HEK293 (cell line): ENCODE results near the gene PDSS2.

Source experiments
- CTCF ChIA-PET: fragments of 350-600 bp; formaldehyde crosslinking; extraction: SDS; loops from one replicate; lab custom pipeline; 2021; ENCODE audit warnings: antibody characterized with exemption; lab: Yijun Ruan, JAX
- POLR2A ChIA-PET: fragments of 300-600 bp; formaldehyde crosslinking; extraction: SDS; loops from one replicate; lab custom pipeline; 2020; ENCODE audit warnings: antibody characterized with exemption, inconsistent platforms; lab: Yijun Ruan, JAX
- H3K27ac ChIP-seq: fragments of 200-500 bp; sonication (Bioruptor generic); 2 replicates; pipeline ENCODE4 v1.5.1; 2014; ENCODE audit warnings: low read depth, low read length, control low read depth, inconsistent platforms; ENCODE audit errors: extremely low read depth
- H3K36me3 ChIP-seq, 2 experiments: fragments of 200-500 bp in 1 of 2; sonication (Bioruptor generic) in 1 of 2; 1 replicate in 1 of 2; 2 replicates in 1 of 2; pipeline ENCODE4 v1.5.1; 2014 to 2017; ENCODE audit warnings: inconsistent platforms in 2 of 2, low read length in 2 of 2; ENCODE audit not compliant: control insufficient read depth in 2 of 2, insufficient read depth in 1 of 2
- H3K4me1 ChIP-seq: fragments of 200-500 bp; sonication (Bioruptor generic); 2 replicates; pipeline ENCODE4 v1.5.1; 2014; ENCODE audit warnings: mild to moderate bottlenecking, low read length, inconsistent platforms; ENCODE audit not compliant: control insufficient read depth, insufficient read depth
- H3K4me3 ChIP-seq: 2 replicates; pipeline ENCODE4 v1.5.1; 2011; ENCODE audit warnings: low read depth, mild to moderate bottlenecking, control low read depth, low read length, moderate library complexity
- H3K9me3 ChIP-seq: fragments of 200-500 bp; sonication (Bioruptor generic); 2 replicates; pipeline ENCODE4 v1.5.1; 2014; ENCODE audit warnings: low read depth, low read length, inconsistent platforms; ENCODE audit not compliant: control insufficient read depth, insufficient read depth
- BCL11B ChIP-seq: fragments of 450-650 bp; formaldehyde crosslinking; IDR thresholded peaks from 2 replicates; pipeline ENCODE4 v1.5.1; 2016; ENCODE audit warnings: low read depth, missing biosample characterization, missing genetic modification characterization
- BCL6B ChIP-seq: fragments of 450-650 bp; formaldehyde crosslinking; IDR thresholded peaks from 2 replicates; pipeline ENCODE4 v1.5.1; 2017; ENCODE audit warnings: missing biosample characterization, missing genetic modification characterization
- EGR2 ChIP-seq: fragments of 450-650 bp; formaldehyde crosslinking; IDR thresholded peaks from 2 replicates; pipeline ENCODE4 v1.5.1; 2016; ENCODE audit warnings: low read depth, missing biosample characterization, missing genetic modification characterization
- HOXC10 ChIP-seq: sonication (generic); formaldehyde crosslinking; IDR thresholded peaks from 2 replicates; pipeline ENCODE4 v1.8.1; 2023; ENCODE audit warnings: mild to moderate bottlenecking, missing genetic modification reagents
- IKZF3 ChIP-seq: fragments of 450-650 bp; IDR thresholded peaks from 2 replicates; pipeline ENCODE4 v1.5.0; 2018; ENCODE audit warnings: missing biosample characterization, mild to moderate bottlenecking, missing genetic modification characterization, moderate library complexity
- KLF8 ChIP-seq: fragments of 450-650 bp; formaldehyde crosslinking; IDR thresholded peaks from 2 replicates; pipeline ENCODE4 v1.5.1; 2016; ENCODE audit warnings: missing biosample characterization, missing genetic modification characterization
- SP2 ChIP-seq: fragments of 450-650 bp; formaldehyde crosslinking; IDR thresholded peaks from 2 replicates; pipeline ENCODE4 v1.5.1; 2016; ENCODE audit warnings: missing biosample characterization, missing genetic modification characterization
- SP7 ChIP-seq: fragments of 450-650 bp; formaldehyde crosslinking; IDR thresholded peaks from 2 replicates; pipeline ENCODE4 v1.5.1; 2016; ENCODE audit warnings: missing biosample characterization, missing genetic modification characterization
- ZBTB11 ChIP-seq: fragments of 450-650 bp; formaldehyde crosslinking; conservative IDR thresholded peaks from 2 replicates; pipeline ENCODE4 v1.5.1; 2016; ENCODE audit warnings: low read depth, missing biosample characterization, missing genetic modification characterization
- ZBTB26 ChIP-seq: fragments of 450-650 bp; formaldehyde crosslinking; optimal IDR thresholded peaks from 2 replicates; pipeline ENCODE3; 2016; ENCODE audit warnings: missing biosample characterization, mild to moderate bottlenecking, missing genetic modification characterization
- ZBTB7A ChIP-seq: fragments of 450-650 bp; formaldehyde crosslinking; IDR thresholded peaks from 2 replicates; pipeline ENCODE4 v1.5.1; 2016; ENCODE audit warnings: low read depth, missing biosample characterization, missing genetic modification characterization
- ZBTB8A ChIP-seq: fragments of 450-650 bp; formaldehyde crosslinking; IDR thresholded peaks from 2 replicates; pipeline ENCODE4 v1.5.1; 2016; ENCODE audit warnings: missing biosample characterization, missing genetic modification characterization
- ZFHX2 ChIP-seq: fragments of 450-650 bp; formaldehyde crosslinking; conservative IDR thresholded peaks from 2 replicates; pipeline ENCODE4 v1.5.1; 2016; ENCODE audit warnings: missing biosample characterization, missing genetic modification characterization
- ZNF184 ChIP-seq: fragments of 450-650 bp; IDR thresholded peaks from 2 replicates; pipeline ENCODE4 v1.5.1; 2018; ENCODE audit warnings: missing biosample characterization, mild to moderate bottlenecking, missing genetic modification characterization
- ZNF2 ChIP-seq: fragments of 450-650 bp; formaldehyde crosslinking; IDR thresholded peaks from 2 replicates; pipeline ENCODE4 v1.5.1; 2016; ENCODE audit warnings: missing biosample characterization, missing genetic modification characterization
- ZNF302 ChIP-seq: fragments of 450-650 bp; formaldehyde crosslinking; IDR thresholded peaks from 2 replicates; pipeline ENCODE4 v1.5.1; 2016; ENCODE audit warnings: missing biosample characterization, missing genetic modification characterization, low read depth
- ZNF449 ChIP-seq: fragments of 450-650 bp; formaldehyde crosslinking; IDR thresholded peaks from 2 replicates; pipeline ENCODE4 v1.5.1; 2017; ENCODE audit warnings: missing biosample characterization, mild to moderate bottlenecking, missing genetic modification characterization, moderate library complexity
- TF ChIP-seq, protein P1 (sequence below): sonication (generic); formaldehyde crosslinking; IDR thresholded peaks from 2 replicates; pipeline ENCODE4 v1.8.1; 2022; ENCODE audit warnings: mild to moderate bottlenecking, moderate library complexity, missing genetic modification reagents
- TF ChIP-seq, protein P2 (sequence below): fragments of 450-650 bp; formaldehyde crosslinking; IDR thresholded peaks from 2 replicates; pipeline ENCODE4 v1.5.1; 2017; ENCODE audit warnings: missing biosample characterization, missing genetic modification characterization

PDSS2 gene

DNA sequence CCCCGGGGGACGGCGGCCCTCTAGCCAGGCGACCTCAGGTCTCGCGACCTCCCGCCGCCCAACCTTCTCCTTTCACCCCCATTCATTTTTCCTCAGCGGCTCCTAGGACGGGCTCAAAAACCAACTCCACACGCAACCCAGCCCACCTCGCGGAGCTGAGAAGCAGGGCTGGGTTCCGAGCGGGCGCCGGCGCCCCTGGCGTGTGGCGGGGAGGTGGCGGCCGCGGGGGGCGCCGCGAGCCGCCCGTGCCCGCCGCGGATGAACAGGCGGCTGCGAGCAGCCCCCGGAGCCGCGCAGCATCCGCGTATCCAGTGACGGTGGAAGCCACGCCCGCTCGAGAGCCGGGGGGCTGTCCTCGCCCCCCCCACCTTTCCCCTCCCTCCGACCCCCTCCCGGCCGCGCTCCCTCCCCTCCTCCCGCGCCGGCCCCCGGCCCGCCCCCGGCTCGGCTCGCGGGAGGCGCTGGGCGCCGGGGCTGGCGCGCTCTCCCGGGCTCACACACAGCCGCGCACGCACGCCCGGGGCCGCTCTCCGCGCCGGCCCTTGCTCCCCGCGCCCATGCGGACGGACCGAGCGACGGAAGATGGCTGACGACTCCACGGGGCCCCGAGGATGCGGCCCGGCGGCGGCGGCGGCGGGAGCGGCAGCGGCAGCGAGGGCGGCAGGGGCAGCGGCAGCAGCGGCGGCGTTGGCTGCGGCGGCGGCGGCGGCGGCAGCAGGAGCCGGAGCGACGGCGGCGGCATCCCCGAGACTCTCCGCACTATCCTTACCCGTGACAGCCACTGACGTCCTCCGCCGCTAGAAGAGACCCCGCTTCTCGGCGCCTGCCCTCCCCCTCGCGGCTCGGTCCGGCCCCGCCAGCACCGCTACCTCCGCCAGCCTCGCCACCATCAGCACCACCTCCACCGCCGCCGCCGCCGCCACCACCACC lies 30.5 kb upstream of the PDSS2 start, which contains the start of gene SOBP (continued):
- 0 out of 2 replicates have a peak, but pooled peaks have one; percentile 25 for TF ChIP-seq BCL11B (tag by site-specific recombination)
- TF ChIP-seq, protein P1, sequence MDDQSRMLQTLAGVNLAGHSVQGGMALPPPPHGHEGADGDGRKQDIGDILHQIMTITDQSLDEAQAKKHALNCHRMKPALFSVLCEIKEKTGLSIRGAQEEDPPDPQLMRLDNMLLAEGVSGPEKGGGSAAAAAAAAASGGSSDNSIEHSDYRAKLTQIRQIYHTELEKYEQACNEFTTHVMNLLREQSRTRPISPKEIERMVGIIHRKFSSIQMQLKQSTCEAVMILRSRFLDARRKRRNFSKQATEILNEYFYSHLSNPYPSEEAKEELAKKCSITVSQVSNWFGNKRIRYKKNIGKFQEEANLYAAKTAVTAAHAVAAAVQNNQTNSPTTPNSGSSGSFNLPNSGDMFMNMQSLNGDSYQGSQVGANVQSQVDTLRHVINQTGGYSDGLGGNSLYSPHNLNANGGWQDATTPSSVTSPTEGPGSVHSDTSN (CRISPR knock-in tag): peak; percentile 22
- TF ChIP-seq, protein P2, sequence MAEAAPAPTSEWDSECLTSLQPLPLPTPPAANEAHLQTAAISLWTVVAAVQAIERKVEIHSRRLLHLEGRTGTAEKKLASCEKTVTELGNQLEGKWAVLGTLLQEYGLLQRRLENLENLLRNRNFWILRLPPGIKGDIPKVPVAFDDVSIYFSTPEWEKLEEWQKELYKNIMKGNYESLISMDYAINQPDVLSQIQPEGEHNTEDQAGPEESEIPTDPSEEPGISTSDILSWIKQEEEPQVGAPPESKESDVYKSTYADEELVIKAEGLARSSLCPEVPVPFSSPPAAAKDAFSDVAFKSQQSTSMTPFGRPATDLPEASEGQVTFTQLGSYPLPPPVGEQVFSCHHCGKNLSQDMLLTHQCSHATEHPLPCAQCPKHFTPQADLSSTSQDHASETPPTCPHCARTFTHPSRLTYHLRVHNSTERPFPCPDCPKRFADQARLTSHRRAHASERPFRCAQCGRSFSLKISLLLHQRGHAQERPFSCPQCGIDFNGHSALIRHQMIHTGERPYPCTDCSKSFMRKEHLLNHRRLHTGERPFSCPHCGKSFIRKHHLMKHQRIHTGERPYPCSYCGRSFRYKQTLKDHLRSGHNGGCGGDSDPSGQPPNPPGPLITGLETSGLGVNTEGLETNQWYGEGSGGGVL (tag by site-specific recombination): peak; percentile 68
- TF ChIP-seq KLF8 (tag by site-specific recombination): no peak

DNA sequence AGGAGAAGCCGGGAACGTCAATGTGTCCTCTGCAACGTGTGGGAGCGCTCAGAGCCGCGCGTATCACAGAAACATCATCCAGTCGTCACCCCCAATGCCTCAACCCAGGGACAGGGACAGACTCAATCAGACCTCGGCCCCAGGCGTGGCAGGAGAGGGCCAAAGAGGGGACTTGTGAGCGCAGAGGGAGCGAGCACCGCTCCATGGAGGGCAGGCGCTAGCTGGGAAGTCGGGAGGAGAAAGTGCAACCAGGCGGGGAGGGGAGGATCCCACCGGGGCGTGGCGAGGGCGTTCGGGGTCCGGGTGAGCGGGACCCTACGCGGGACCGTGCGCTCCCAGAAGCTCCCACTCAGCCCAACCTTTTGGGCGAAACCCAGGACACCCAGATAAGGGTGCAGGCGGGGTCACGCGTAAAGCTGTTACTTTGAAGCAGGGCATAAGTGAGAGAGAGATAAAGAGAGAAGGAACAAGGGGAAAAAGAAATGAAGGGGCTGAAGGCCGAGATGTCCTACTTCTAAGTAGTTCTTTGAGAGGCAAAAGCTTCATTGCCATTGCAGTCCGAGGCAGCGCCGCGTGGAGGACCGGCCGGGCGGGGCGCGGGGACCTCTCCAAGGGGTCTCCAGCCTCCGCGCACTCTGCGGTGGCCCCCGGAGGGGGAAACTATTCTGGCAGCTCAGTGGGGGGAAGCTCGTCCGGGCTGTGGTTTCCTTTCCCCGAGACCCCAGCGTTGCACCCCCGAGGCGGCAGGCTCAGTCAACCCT lies 29.7 kb upstream of the PDSS2 start:
- H3K36me3 ChIP-seq: no peaks in the 10 kb centered on the region
- H3K9me3 ChIP-seq: no peaks in the 10 kb centered on the region
- POLR2A ChIA-PET: interaction anchor here (0.8 to 9.4 kb wide), 6 partner anchors 10 to 303 kb away, joined by 3 to 104 read pairs (median 4); partner anchors contain the start of gene PDSS2
- H3K27ac ChIP-seq: peak overlapping the region; percentile 94
- peaks cover 21% of the 10 kb centered on the region for H3K4me1 ChIP-seq
- CTCF ChIA-PET: interaction anchor here (0.6 to 2.6 kb wide), 12 partner anchors 12 to 573 kb away, joined by 3 to 9 read pairs (median 4); no protein-coding TSS in a partner anchor
- peak overlapping the region; percentile 88 for H3K4me3 ChIP-seq
- TF ChIP-seq IKZF3 (peak; percentile 86), ZBTB8A (peak; percentile 98), ZBTB11 (tag by site-specific recombination) (0 out of 2 replicates have a peak, but pooled peaks have one; percentile 22), SP2 (peak; percentile 75), SP7 (tag by site-specific recombination) (no peak; the same call in 1 of the 2 replicates), BCL6B (tag by site-specific recombination) (no peak), HOXC10 (CRISPR knock-in tag) (peak; percentile 10; the same call in 1 of the 2 replicates), ZNF2 (peak; percentile 65), ZNF449 (tag by site-specific recombination) (peak; percentile 64; the same call in 1 of the 2 replicates), ZFHX2 (tag by site-specific recombination) (peak; percentile 46), ZNF302 (tag by site-specific recombination) (no peak), EGR2 (tag by site-specific recombination) (no peak), ZBTB26 (tag by site-specific recombination) (peak; percentile 92), ZBTB7A (tag by site-specific recombination) (peak; percentile 57; the same call in 1 of the 2 replicates), ZNF184 (tag by site-specific recombination) (no peak)
- TF ChIP-seq, protein P1 (CRISPR knock-in tag): 0 out of 2 replicates have a peak, but pooled peaks have one; percentile 18
